Stimulated activated CD4-positive, alpha-beta T cell treated with anti-CD3 and anti-CD28 coated beads, Interleukin-1b, Interleukin-23, amount 100 ng/mL, for 4 hours (primary cell): ENCODE data around the gene CFAP251.
A peak's percentile ranks its signal among the peaks of the same experiment; 100 is the strongest.
"Not testable (repeated sequence)": the region's sequence is repeated elsewhere in the genome, so short reads cannot be mapped to it uniquely, and the experiment has no call there.

Experiments
- DNase-seq, 2 donors: peaks; one replicate each; pipeline ENCODE4 v3.0.0-alpha.2; 2020; ENCODE audit warnings: low read depth in 2 of 2

CFAP251 gene

GRCh38 chr12:121917950-121918678 is at the start of gene CFAP251:
TSS of gene CFAP251 (plus strand) at chr12:121918592. CDS start at chr12:121921306, 2,714 bp downstream.
- peak; percentile 92 to 93 for DNase-seq

GRCh38 chr12:121869229-121869628 is 49.2 kb upstream of the CFAP251 start:
- DNase-seq = not testable (repeated sequence)

GRCh38 chr12:121871467-121871866 is 46.9 kb upstream of the CFAP251 start:
- no peak for DNase-seq

GRCh38 chr12:121872546-121873215 is 45.7 kb upstream of the CFAP251 start:
- DNase-seq = no peak

- DNase-seq = no peak
Measured at GRCh38 chr12:121873216-121873569, 45.2 kb upstream of the CFAP251 start.

GRCh38 chr12:121874071-121874470 is 44.3 kb upstream of the CFAP251 start:
- DNase-seq = no peak

- no peak for DNase-seq
Measured at GRCh38 chr12:121875582-121875981, 42.8 kb upstream of the CFAP251 start.

- DNase-seq = not testable (repeated sequence)
Measured at GRCh38 chr12:121876080-121876447, 42.3 kb upstream of the CFAP251 start.

GRCh38 chr12:121883315-121883660 is 35.1 kb upstream of the CFAP251 start:
- DNase-seq = no peak

GRCh38 chr12:121885129-121885528 is 33.3 kb upstream of the CFAP251 start:
- DNase-seq = not testable (repeated sequence)

- DNase-seq = no peak
Measured at GRCh38 chr12:121888083-121888477, 30.3 kb upstream of the CFAP251 start.

- peak; percentile 98 to 99 for DNase-seq
Measured at GRCh38 chr12:121888478-121889273, 29.7 kb upstream of the CFAP251 start, which contains the start of gene PSMD9. TSS of gene PSMD9 (plus strand) at chr12:121888790. CDS start at chr12:121888857, 67 bp downstream.

- no peak for DNase-seq
Measured at GRCh38 chr12:121889274-121889624, 29.1 kb upstream of the CFAP251 start.

GRCh38 chr12:121889661-121890060 is 28.7 kb upstream of the CFAP251 start:
- DNase-seq = not testable (repeated sequence)

GRCh38 chr12:121892673-121893561 is 25.5 kb upstream of the CFAP251 start:
- no peak for DNase-seq

GRCh38 chr12:121893961-121894460 is 24.4 kb upstream of the CFAP251 start:
- DNase-seq = no peak

GRCh38 chr12:121894633-121895032 is 23.8 kb upstream of the CFAP251 start:
- no peak for DNase-seq

GRCh38 chr12:121898287-121898686 is 20.1 kb upstream of the CFAP251 start:
- no peak for DNase-seq

GRCh38 chr12:121899590-121899989 is 18.8 kb upstream of the CFAP251 start:
- no peak for DNase-seq

GRCh38 chr12:121903202-121903601 is 15.2 kb upstream of the CFAP251 start:
- no peak for DNase-seq

- DNase-seq = no peak
Measured at GRCh38 chr12:121905746-121906145, 12.6 kb upstream of the CFAP251 start.
